Mucosa of rectum (tissue), 2 donors: Measurements from ENCODE around the gene SRPK2.

ENCODE experiments used
- H3K27ac ChIP-seq, 2 donors: one replicate each; pipeline ENCODE4 v1.7.0; 2013; ENCODE audit warnings: inconsistent platforms in 2 of 2, low read depth in 2 of 2, low read length in 2 of 2
- H3K27me3 ChIP-seq, 2 donors: one replicate each; pipeline ENCODE4 v1.7.0; 2013; ENCODE audit warnings: low read length in 2 of 2; ENCODE audit not compliant: control insufficient read depth in 2 of 2, insufficient read depth in 2 of 2
- H3K36me3 ChIP-seq, 2 donors: one replicate each; pipeline ENCODE4 v1.7.0; 2013; ENCODE audit warnings: low read length in 2 of 2; ENCODE audit not compliant: control insufficient read depth in 2 of 2, insufficient read depth in 2 of 2
- H3K4me1 ChIP-seq, 2 donors: one replicate each; pipeline ENCODE4 v1.7.0; 2013; ENCODE audit warnings: low read length in 2 of 2, mild to moderate bottlenecking in 1 of 2; ENCODE audit not compliant: control insufficient read depth in 2 of 2, insufficient read depth in 2 of 2
- H3K4me3 ChIP-seq, 2 donors: one replicate each; pipeline ENCODE4 v1.7.0; 2013; ENCODE audit warnings: low read length in 2 of 2
- H3K9ac ChIP-seq, 2 donors: one replicate each; pipeline ENCODE4 v1.7.0; 2013; ENCODE audit warnings: low read length in 2 of 2, low read depth in 1 of 2, mild to moderate bottlenecking in 1 of 2
- H3K9me3 ChIP-seq, 2 donors: one replicate each; pipeline ENCODE4 v1.7.0; 2013; ENCODE audit warnings: low read length in 2 of 2; ENCODE audit not compliant: control insufficient read depth in 2 of 2
- donor health status: healthy.
- donor health status: Normal muscosa, but diverticular disease.

The SRPK2 gene

DNA sequence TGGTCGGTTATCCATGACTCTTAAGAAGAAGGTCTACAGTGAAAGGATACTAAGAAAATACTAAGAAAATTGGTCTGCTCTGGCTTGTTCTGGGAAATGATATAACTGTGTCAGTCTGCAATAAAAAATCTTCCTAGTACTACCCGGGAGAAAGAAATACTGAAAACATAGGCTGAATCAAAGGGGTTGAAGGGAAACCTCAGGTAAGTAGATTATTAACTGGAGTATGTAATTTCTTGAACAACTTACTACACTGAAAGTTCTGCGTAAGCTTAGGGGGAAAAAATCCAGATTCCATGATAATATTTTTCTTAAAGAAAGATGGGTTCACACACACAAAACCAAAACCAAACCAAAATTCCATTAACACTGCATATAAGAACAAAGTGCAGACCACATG is 231.4 kb downstream of the SRPK2 start:
- H3K9ac ChIP-seq, result no peak overlapping the region
- H3K9me3 ChIP-seq, result no peaks in the 10 kb centered on the region
- no peaks in the 10 kb centered on the region for H3K4me1 ChIP-seq
- no peak overlapping the region for H3K27ac ChIP-seq
- H3K27me3 ChIP-seq, result no peaks in the 10 kb centered on the region
- peaks cover 4 to 11% of the 10 kb centered on the region in 2 donors for H3K36me3 ChIP-seq
- H3K4me3 ChIP-seq, result no peak overlapping the region

DNA sequence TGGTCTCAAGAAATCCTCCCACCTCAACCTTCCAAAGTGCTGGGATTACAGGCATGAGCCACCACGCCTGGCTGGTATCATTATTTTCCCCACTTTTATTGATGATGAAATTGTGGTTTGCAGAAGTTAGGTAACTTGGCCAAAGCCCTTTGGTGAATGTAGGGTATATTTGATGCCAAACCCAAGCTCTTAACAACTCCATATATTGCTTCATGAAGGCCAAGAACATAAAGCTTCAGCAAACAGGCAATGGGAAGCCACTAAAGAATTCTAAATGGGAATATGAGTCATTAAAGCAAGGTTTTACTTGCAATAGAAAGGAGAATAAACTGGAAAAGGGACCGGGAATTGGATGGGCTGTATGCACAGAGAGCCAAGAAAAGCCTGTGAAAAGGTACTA is 232.0 kb downstream of the SRPK2 start:
- no peaks in the 10 kb centered on the region for H3K4me1 ChIP-seq
- H3K4me3 ChIP-seq, result no peak overlapping the region
- peaks cover 4 to 11% of the 10 kb centered on the region in 2 donors for H3K36me3 ChIP-seq
- H3K27ac ChIP-seq, result no peak overlapping the region
- no peak overlapping the region for H3K9ac ChIP-seq
- H3K9me3 ChIP-seq, result no peaks in the 10 kb centered on the region
- no peaks in the 10 kb centered on the region for H3K27me3 ChIP-seq

DNA sequence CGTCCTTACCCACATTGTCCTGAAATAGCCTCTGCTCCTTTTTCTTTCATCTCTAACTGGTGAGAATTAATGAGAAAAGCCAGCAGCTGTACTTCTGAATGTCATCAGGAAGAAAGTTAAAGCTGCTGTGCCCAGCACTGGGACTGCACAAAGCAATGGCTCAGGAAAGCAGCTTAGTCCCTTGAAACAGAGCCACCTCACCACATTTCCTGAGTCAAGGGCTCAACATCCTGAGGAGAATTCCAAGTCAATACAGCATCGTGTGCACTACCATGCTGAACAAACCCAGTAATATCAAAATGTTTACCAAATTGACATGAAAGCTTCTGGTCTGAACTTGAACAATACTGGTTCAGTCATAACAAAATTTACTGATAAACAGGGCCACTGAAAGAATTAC is 234.6 kb downstream of the SRPK2 start:
- Histone ChIP-seq H3K27ac (no peak overlapping the region), H3K9me3 (no peaks in the 10 kb centered on the region), H3K4me1 (no peaks in the 10 kb centered on the region), H3K4me3 (no peak overlapping the region), H3K36me3 (peaks cover 0 to 4% of the 10 kb centered on the region in 2 donors), H3K9ac (no peak overlapping the region), H3K27me3 (no peaks in the 10 kb centered on the region)

DNA sequence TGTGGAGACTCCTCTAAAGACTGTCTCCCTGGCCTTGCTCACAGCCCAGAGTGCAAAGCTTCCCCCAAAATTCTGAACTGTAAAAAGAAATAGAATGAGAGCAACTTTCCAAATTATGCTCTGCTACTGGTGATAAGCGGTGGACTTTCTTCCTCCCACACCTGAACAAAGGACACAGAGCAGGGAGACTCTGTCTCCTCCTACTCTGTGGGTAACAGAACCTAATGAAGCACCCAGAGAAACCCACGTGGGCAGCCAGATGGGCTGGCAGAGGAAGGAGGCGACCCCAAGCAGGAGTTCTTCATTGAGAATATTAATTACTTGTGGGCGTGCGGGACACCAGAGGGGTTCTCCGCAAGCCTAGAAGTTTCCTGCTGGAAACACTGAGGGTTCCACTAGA is 235.2 kb downstream of the SRPK2 start:
- no peak overlapping the region for H3K9ac ChIP-seq
- H3K36me3 ChIP-seq, result peaks cover 0 to 4% of the 10 kb centered on the region in 2 donors
- H3K4me1 ChIP-seq, result no peaks in the 10 kb centered on the region
- no peaks in the 10 kb centered on the region for H3K27me3 ChIP-seq
- no peak overlapping the region for H3K27ac ChIP-seq
- no peaks in the 10 kb centered on the region for H3K9me3 ChIP-seq
- no peak overlapping the region for H3K4me3 ChIP-seq

DNA sequence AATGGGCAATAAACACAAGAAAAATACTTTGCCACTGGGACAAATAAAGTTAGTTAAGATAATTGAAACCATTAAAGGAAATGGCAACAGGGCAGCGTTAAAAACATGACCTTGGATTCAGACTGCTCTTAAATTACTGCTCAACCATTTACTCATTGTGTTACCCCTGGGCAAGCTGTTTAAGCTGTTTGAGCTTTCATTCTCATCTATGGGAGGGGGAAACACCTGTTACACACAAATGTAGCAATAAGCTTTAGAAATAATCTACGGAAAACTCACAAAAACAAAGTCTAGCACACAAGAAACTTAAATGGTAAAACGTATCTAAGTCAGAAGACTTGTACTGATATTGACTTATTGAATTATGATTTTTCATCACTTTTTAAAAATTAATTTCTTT is 237.6 kb downstream of the SRPK2 start:
- no peaks in the 10 kb centered on the region for H3K9me3 ChIP-seq
- no peaks in the 10 kb centered on the region for H3K4me1 ChIP-seq
- H3K4me3 ChIP-seq, result no peak overlapping the region
- no peaks in the 10 kb centered on the region for H3K27me3 ChIP-seq
- H3K9ac ChIP-seq, result no peak overlapping the region
- no peak overlapping the region for H3K27ac ChIP-seq
- peaks cover 0 to 4% of the 10 kb centered on the region in 2 donors for H3K36me3 ChIP-seq

DNA sequence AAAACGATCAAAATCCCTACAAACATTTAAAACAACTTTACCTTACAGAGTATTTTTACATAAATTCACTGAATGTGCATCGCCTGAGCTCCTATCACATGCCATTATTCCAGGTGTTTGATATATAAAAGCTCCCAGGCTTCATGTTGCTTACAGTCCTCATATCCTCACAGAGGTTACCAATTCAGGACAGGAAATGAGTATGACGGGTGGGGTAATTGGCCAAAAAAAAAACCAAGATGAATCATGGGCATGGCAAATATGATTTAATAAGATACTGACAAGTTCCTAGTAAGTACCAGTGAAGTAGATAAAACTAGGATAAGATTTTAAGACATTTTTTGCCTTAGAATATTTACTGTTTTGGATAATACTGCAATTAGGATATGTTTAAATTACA is 238.9 kb downstream of the SRPK2 start:
- Histone ChIP-seq H3K4me1 (no peaks in the 10 kb centered on the region), H3K9ac (no peak overlapping the region), H3K27me3 (no peaks in the 10 kb centered on the region), H3K36me3 (peaks cover 0 to 3% of the 10 kb centered on the region in 2 donors), H3K4me3 (no peak overlapping the region), H3K9me3 (no peaks in the 10 kb centered on the region), H3K27ac (no peak overlapping the region)

DNA sequence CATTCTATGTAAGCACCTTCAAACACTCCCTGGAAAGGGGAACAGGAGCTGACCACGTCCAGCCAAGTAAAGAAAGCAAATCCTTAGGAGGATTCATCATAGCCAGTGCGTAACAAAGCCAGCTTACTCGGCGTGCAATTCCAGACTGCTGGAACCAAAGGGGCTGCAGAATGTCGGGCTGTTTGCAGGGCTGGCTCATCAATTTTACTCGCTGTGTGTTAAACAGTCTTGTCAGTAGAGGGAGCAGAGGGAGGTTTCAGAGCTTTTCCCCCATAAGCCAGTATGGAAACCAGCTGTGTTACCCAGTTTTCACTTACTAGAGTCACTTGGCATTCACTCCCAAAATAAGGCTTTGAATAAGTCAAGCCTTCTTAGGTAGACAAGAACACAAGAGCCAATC is 247.7 kb downstream of the SRPK2 start:
- Histone ChIP-seq H3K27me3 (no peaks in the 10 kb centered on the region), H3K9ac (no peak overlapping the region), H3K4me3 (no peak overlapping the region), H3K9me3 (no peaks in the 10 kb centered on the region), H3K4me1 (no peaks in the 10 kb centered on the region), H3K36me3 (peaks cover 33 to 35% of the 10 kb centered on the region in 2 donors), H3K27ac (no peak overlapping the region)

DNA sequence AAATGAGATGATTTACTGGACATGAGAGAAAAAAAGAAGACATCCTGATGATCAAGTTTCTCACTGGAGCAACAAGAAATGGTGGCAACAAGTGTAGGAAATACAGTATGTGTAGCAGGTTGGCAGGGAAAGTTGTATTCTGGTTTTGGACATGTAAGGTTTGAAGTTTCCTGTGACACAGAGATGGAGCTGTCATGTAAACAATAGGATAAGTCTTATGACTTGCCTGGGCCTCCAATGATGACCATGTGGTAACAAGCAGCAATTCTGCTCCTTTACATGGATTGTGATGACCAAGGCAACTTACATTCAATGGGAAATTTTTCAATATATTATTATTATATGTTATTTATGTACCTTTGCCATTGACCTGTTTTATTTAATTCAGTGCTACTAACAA is 249.3 kb downstream of the SRPK2 start:
- Histone ChIP-seq H3K27me3 (no peaks in the 10 kb centered on the region), H3K9me3 (no peaks in the 10 kb centered on the region)

DNA sequence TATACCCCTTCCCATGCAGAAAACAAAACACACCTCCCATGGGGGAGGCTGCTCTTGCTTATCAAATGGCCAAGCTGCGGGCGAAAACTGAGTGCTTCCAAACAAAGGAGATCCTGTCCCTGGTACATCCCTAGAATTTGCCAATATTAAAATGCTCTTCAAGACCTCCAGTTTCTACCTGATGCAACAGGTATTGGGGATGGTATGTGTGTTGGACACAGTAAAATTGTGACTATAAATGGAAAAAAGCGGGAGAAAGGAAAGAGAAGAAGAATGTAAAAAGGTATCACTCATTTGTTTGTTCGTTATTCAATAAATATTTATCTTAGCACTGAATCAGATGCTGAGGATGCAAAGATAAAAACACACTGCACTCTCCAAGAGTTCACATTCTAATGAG is 250.8 kb downstream of the SRPK2 start:
- Histone ChIP-seq H3K4me1 (no peaks in the 10 kb centered on the region), H3K36me3 (peaks cover 32 to 37% of the 10 kb centered on the region in 2 donors), H3K27ac (no peak overlapping the region), H3K9ac (no peak overlapping the region), H3K4me3 (no peak overlapping the region), H3K27me3 (no peaks in the 10 kb centered on the region), H3K9me3 (no peaks in the 10 kb centered on the region)

More for the DNA sequence above, 249.3 kb downstream of the SRPK2 start:
- no peaks in the 10 kb centered on the region for H3K4me1 ChIP-seq
- H3K4me3 ChIP-seq, result no peak overlapping the region
- H3K9ac ChIP-seq, result no peak overlapping the region
- H3K36me3 ChIP-seq, result peaks cover 31 to 33% of the 10 kb centered on the region in 2 donors
- no peak overlapping the region for H3K27ac ChIP-seq

DNA sequence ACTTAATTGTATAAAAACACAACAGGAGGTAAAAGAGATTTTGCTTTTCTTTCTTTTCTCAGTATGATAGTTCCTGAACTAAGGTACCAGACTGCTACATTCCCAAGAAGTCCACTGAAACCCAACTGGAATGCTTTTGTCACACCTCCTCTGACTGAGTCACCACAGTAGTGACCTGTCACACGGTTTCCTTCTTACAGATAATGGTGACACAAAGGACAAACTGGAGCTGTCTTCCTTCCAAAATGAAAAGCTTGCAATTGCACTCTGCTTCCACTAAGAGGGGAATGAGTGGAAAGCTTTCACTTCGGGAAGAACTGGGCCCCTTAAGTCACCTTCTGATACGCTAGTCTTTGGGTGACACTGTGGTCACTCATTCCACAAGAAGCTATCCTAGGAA is 252.5 kb downstream of the SRPK2 start:
- H3K9ac ChIP-seq, result no peak overlapping the region
- peaks cover 31 to 40% of the 10 kb centered on the region in 2 donors for H3K36me3 ChIP-seq
- no peaks in the 10 kb centered on the region for H3K9me3 ChIP-seq
- no peaks in the 10 kb centered on the region for H3K4me1 ChIP-seq
- no peaks in the 10 kb centered on the region for H3K27me3 ChIP-seq
- no peak overlapping the region for H3K27ac ChIP-seq
- H3K4me3 ChIP-seq, result no peak overlapping the region
